ENCODE data around the gene STBD1.

DNA sequence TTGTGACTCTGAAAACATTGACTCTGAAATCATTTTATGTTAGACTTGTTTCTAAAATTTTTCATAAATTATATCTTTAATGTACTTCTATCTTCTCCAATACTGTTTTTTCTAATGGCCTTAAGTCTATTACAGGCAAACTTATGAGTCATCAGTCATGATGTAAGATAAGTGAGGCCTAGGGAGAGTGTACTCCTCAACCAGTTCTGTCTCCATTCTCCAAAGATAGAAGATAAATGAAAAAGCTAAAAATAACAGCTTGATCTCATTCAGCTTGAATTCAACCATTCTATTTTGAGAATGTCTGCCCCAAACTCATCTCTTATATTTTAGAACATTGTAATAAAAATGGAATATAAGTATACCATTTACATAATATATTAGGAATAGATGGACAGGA, 34.5 kb downstream of the STBD1 start:
- TF ChIP-seq REST (IDR thresholded peaks at IDR 0.05; ENCODE audit: low read depth) (no peak), RAD21 (IDR thresholded peaks at IDR 0.05; ENCODE audit: low read depth) (no peak), CREB1 (IDR thresholded peaks at IDR 0.05; ENCODE audit: low read depth) (no peak), EGR1 (IDR thresholded peaks at IDR 0.05) (no peak)
